GM19468 (cell line): Measurements from ENCODE around the gene DISP3.
"Not testable (repeated sequence)": the region's sequence is repeated elsewhere in the genome, so short reads cannot be mapped to it uniquely, and the experiment has no call there.

ENCODE experiments used
- ATAC-seq: cut with Tn5 transposase; IDR thresholded peaks from one replicate; pipeline ENCODE4 v1.9.1; 2021; ENCODE audit warnings: mild to moderate bottlenecking, moderate library complexity, moderate number of reproducible peaks; ENCODE audit not compliant: unreplicated experiment; ENCODE audit errors: extremely low read depth

Gene DISP3

DNA sequence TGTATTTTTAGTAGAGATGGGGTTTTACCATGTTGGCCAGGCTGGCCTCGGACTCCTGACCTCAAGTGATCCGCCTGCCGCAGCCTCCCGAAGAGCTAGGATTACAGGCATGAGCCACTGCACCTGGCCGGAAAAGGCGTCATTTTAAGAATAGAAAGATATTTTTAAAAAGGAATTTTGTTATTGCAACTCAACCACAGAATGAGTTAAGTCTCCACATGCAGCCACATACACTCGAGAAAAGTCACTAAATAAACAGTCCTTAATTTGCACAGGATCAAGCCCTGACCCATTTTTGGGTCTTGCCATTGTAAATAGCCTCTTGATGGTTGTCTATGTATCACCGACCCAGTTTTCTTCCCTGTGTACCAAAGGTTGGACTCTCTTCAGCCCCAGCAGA is 89.7 kb downstream of the DISP3 start:
- no peak for ATAC-seq

DNA sequence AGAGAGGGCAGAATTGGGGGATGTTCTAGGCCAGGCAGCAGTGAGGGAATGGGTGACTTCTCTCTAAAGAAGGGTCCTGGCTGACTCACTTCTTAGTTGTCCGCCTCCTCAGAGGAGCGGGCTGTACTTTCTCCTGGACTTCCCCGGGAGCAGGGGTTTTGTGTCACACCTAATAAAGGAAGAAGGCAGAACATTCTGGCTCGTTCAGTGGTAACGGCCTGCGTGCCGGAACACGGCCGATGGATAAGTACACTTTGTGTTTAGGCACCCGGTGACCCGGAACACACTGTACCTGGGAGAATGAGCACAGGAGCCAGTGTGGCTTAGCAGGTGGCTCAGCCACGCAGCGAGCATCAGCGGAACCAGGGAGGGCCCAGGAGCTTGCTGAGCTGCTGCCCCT is 90.6 kb downstream of the DISP3 start:
- no peak for ATAC-seq

DNA sequence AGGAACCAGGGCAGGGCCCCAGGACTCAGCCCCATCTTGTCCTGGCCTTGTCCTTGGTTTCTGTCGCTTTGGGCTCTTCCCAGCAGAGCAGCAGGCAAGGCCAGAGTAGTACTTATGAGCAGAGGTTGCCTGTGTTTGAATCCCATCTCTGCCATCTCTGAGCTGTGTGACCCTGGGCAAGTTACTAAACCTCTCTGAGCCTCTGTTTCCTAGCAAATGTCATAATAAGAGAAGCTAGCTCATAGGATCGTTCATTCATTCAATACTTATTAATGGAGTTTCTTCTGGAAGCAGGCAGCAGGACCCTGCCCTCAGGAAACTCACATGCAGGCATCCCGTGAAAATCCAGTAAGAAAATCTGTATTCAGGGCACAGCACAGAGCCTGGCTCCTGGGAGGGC is 91.0 kb downstream of the DISP3 start:
- no peak for ATAC-seq

DNA sequence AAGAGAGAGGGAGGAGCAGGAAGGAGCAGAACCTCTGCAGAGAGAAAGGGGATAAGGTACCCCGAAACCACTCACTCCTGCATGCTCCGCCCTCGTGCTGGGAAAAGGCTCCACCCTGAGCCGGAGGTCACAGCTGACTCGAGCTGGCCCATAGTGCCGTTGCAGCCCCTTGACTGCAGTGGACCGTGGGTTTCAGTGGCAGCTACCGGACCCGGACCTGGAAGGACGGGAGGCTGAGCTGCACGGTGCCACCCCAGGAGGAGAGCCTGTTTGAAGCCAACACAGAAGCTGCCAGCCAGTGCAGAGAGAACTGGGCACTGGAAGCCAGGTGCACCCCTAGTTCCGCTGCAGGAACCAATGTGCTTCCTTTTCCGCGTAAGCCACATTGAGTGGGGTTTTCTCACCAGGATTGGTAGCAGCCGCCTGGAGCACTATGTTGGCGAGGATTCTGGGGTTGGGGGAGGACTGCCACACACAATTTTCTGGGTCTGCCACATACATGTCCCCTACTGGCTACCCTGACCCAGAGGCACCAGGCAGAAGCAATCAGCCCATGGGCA is 91.9 kb downstream of the DISP3 start:
- no peak for ATAC-seq

DNA sequence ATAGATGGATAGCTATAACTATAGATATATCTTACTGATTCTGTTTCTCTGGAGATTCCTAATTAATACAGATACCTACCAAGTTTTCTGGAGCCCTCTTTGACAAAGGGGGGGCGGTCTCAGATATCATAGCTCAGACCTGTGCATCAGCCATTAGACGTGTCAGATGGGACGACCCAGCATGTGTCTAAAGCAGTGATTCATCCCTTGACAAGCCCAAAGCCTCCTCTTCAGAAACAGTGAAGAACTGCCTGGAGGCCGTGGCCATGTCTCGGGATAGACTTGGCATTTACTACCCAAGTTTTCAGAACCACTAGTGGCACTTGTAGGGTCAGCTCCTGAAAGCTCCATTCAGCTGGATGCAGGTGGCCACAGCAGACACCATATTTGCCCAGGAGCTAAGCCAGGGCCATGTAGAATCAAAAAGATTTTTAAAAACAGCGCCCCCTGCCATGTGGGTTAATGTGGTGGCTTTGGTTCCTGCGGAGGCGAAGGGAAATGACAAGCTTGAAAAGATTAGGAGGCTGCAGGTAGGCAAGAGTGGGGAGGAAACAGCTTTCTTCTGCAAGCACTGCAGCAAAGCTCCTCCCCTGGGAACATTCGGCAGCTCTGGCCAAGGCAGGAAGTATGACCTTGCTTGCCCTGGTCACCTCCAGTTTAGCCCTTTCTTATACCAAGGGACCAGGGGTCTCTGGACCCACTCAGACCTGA is 93.1 kb downstream of the DISP3 start:
- ATAC-seq: no peak

DNA sequence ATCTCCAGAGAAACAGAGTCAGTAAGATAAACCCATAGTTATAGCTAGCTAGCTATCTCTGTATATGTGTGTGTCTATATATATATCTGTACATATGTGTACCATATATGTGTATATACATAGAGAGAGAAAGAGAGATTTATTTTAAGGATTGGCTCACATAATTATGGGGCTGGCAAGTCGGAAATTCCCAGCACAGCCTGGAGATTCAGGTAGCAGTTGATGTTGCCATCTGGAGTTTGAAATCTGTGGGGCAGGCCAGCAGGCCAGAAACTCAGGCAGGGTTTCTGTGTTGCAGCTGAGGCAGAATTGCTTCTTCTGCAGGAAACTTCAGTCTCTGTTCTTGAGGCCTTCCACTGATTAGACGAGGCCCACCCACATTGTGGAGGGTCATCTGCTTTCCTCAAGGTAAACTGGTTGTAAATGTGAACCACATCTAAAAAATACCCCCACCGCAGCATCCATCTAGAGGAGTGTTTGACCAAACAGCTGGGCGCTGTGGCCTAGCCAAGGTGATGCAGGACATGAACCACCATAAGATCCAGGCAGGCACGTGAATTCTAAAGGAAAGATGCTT is 94.2 kb downstream of the DISP3 start:
- ATAC-seq: no peak

DNA sequence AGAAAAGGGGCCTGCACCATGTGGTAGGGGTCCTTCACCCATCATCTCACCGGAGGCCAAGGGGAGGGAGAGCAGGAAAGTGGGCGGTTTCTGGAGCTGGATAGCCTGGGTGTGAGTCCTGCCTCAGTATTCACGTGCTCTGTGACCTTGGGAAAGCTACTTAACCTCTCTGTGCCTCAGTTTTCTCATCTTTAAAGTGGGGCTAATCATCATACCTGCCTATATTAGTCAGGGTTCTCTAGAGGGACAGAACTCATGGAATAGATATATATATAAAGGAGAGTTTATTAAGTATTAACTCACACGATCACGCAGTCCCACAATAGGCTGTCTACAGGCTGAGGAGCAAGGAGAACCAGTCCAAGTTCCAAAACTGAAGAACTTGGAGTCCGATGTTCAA is 96.6 kb downstream of the DISP3 start:
- ATAC-seq: no peak

DNA sequence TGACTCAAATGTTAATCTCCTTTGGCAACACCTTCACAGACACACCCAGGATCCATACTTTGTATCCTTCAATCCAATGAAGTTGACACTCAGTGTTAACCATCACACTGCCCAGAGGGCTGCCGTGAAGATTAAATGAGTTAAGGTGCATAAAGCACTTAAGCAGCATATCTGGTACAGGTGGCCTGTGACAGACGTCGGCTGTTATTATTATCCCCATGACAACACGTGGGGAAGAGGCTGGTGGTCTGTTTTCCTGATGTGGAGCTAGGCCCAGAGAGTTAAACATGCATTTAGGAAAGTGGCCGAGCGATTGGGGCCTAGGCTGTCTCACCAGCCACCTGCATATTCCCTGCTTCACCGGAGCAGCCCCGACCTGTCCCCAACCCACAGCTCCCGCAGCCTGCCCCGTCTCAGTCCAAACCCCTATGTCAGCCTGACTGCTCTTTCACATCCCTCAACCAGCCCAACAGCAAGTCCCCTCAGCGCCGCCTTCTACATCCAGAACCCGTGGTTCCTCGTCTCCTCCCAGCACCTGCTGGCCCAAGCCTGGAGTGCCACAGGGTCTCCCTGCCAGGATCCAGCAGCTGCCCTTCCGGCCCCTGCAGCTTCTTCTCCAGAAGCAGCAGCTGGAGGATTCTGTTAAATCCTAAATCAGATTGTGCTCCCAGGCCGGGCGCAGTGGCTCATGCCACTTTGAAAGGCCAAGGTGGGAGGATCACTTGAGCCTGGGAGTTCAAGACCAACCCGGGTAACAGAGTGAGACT is 97.3 kb downstream of the DISP3 start:
- no peak for ATAC-seq

DNA sequence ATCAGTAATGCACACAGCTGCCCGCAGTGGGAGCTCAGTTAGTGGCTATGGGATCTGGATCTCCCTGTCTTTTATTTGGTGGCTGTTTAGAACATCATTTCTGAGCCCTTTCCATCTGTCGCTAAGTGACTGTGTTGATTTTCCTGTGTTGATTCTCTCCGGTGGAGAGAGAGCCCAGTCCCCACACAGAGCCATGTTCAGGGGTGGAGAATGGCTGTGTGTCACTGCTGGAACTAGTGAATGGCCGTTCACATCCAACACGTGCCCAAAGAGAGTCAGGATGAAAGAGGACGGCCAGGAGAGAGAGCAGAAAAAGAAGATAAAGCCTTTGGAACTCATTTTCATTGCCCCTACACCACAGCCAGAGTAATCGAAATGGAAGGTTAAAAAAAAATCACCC is 99.0 kb downstream of the DISP3 start:
- ATAC-seq: no peak

DNA sequence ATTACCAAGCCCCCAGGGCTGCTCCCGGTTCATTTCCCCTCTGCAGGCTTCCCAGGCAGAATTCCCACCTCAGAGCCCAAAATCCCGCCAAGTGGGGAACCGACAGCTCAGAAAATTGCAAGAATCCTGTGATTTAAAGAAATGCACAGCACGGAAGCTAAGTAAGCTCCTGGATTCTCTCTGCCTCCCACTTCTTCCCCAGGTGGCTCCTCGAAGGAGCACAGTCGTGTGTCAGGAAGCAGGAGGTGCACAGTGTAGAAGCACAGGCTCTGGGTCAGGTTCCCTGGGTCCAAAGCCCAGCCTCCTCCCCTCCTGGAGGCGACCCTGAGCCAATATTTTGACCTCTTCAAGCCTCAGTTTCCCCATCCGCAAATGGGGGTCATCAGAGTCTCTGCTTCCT is 100.6 kb downstream of the DISP3 start:
- ATAC-seq: no peak

DNA sequence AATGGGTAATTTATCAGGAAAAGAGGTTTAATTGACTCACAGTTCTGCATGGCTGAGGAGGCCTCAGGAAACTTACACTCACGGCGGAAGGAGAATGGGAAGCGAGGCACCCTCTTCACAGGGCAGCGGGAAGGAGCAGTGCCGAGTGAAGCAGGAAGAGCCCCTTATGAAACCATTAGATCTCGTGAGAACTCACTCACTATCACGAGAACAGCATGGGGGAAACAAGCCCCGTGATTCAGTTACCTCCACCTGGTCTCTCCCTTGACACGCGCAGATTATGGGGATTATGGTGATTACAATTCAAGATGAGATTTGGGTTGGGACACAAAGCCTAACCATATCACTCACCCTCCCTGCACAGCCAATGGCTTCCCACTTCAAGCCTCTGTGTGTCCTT is 101.1 kb downstream of the DISP3 start:
- not testable (repeated sequence) for ATAC-seq

DNA sequence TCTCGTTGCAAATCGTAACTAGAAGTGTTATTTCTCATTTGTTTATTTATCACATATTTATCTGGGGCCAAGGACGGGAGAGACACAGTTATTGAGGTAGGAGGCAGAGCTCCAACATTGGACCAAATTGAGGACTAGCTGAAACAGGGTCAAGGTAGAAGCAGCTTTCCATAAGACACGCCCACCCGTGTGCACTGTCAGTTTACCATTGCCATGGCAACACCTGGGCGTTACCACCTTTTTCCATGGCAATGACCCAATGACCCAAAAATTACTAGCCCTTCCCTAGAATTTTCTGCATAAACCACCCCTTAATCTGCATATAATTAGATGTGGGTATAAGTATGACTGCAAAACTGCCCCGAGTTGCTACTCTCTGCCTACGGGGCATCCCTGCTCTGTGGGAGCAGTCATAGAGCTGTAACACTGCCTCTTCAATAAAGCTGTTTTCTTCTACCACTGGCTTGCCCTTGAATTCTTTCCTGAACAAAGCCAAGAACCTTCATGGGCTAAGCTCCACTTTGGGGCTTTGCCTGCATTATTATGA is 102.6 kb downstream of the DISP3 start:
- ATAC-seq: no peak

DNA sequence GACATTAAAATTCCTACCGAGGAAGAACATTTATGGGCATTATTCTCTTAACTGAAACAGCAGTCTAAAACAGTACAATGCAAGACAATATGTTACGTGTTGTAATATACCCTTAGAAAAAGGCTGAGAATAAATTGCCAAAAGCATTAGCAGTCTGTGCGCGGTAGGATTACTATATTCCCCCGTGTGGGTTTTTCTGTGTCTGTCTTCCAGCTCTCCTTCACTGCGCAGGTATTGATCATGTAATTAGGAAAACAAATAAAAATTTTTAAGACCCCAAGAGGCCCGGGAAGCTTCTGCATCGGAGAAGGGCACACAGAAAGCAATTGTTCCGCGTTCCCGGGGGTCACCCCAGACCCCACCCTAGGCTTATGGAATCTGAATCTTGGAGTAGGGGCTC is 106.4 kb downstream of the DISP3 start:
- ATAC-seq: no peak
